Measurements from ENCODE around the gene FSTL5.

Gene FSTL5

DNA sequence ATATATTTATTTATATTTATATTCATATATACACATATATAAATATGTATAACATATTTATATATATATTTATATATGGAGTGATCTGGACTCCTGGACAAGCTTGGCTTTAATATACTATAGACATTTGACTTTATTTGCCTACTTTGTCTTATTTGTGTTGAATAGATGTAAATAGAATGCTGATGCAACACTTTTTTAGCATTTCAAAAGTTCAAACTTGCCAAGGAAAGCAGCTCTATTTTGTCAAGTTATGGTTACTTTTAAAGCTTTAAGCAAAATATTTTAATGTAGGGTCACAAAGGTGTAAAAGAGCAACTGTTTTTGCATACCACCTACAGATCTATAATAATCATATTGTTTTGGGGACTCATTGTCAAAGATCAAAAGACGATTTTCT is 61.1 kb downstream of the FSTL5 start:
- DNase-seq = no peak

DNA sequence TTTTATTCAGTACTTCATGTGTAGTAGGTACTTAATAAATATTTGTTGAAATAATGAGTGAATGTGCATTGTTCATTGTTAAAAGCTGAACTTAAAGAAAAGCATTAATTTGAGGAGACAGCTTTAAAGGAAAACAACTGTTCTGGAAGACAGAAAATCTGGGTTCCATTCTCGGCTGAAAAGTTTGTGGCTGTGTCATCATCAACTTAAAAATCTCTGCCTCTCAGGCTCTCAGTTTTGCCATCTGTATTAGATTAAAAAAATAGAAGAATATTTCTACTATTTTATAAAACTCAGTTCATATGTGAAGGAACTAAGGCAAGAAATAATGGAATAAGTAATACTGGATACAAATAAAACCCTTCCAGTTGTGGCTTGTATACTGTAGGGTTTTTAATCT is 62.5 kb downstream of the FSTL5 start:
- no peak for DNase-seq

DNA sequence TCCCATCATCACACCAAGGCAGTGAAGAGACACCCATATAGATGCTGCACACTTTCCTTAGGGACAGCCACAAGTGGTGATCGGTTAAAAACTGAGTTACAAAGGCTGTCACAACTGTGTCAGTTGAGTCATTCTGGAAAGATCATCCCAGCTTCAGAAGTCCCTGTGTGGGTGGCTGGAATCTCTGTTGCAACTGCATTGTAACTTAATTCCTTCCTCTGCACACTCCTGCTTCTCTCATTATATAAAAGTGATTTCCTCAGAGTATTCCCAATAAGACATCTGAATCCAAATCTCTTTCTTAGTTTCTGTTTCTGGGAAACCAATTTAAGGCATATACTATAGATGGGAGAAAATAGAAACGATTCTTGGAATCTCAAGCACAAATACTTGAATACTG is 88.1 kb downstream of the FSTL5 start:
- peak in 2 of 4 experiments; percentile 2 to 4 for DNase-seq

DNA sequence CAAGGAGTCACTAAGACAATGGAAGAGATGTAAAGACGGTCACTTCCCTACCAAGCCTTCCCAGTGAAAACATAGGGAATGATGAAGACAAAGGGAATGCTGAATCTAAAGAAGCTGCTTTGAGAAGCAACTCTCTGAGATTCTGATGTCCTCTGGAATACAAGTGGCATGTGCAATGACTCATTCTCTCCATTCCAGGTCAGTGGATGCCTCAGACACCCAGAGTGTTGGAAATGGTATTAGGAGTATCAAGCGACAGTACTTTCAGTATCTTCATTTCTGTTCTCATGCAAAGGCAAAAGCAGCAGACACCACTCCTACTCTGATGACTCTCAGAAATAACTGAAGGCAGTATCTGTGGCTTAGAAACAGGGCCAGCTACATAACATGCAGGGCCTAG is 102.6 kb downstream of the FSTL5 start:
- no peak for DNase-seq

DNA sequence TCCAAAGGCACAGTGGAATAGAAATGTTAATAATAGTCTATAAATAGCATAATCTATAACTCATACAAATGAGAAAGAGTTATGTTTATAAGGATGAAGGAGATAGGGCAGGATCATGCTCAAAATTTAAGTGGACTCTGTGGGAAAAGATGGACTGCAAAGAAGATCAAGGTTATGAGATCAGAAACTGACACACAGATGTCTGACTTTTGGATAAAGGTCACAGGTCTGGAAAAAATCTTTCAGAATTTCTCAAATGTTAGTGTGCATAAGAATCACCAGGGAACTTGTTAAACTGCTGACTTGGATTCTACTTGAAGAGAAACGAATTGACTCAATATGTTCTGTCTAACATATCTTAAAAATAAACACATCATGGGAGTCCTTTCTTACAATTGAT is 104.1 kb downstream of the FSTL5 start:
- DNase-seq = no peak

DNA sequence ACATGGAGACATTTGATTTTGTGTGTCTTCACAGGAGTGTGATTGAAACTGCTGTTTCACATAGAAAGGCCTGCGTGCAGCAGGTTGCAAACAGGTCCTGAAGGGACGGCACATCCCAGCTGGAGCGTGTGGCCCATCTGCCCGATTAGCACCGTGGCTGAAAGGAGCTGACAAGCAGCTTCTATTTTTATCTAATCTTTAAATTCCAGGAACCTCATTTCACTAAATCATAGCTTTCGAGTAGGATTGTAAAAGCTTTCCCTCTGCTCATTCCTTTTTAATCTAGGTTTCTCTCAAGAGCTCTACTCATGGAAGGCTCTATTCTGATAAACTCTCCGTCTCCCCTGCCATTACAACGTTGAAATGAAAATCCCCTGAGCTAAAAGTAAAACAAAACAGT is 106.8 kb downstream of the FSTL5 start:
- no peak for DNase-seq

DNA sequence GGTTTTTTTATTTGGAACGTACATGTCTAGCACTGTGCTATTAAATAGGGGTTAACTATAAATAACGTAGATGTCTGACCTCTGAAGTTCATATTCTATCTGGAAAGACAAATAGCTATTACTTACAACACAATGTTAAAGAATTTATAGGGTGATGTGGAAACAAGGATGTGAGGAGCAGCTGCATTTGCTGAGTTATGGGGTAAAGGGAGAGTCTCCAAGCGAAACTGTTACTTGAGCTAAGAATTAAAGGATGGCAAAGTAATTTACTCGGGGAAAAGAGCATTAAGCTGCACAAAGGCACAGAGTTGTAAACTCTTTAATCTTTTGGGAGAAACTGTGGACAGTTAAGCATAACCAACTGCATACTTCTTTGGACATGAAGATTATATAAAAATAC is 117.7 kb downstream of the FSTL5 start:
- no peak for DNase-seq

DNA sequence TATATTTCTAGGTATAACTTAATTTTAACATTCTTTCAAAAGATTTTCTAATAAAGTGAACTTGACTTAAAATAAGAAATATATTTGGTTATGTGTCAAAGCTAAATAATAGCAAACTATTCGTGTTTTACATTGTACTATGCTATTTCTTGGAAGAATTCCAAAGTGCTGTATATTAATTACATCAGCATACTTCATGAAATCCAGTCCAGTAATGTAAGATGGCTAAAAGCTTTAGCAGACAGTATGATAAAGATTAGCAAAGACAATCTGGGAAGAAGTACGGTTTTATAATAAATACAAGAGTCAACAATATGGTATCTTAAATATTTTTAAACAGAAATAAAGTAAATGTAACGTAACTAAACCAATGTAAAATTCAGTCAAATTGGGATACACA is 125.7 kb downstream of the FSTL5 start:
- DNase-seq = no peak

DNA sequence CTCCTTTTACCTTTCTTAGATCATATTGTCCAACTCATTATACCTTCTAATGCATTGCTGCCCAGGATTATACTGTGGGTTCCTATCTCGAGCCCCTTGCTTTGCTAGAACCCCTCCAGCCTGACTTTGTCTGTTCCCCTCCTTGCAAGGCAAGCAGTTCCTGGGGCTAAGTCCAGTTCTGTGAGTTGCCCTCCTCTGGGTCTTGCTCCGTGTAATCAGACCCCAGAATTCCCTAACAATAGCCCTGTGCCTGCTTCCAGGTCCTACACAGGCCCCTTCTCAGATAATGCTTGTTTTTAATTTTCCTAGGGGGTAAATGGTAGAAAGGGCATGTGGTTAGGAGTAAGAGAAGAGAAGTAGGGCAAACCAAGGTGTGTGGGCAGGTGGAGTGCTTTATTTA is 145.9 kb downstream of the FSTL5 start:
- no peak for DNase-seq

DNA sequence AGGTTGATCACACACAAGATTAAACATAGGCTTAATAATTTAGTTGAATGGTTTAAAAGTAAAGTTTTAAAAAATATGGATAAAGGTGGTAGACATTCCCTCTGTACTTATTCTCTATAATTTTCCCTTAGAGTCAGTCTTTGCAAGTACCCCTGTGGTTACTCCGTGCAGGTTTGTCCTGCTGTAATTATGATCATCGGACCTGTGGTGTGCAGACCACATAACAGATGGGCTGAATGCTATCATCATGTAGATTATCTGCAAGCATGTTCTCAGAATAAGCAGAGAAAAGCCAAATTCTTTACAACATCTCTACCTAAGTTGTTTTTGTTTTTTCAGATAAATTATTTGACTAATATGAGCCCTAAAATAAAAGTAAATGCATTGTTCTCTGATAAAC is 146.8 kb downstream of the FSTL5 start:
- no peak for DNase-seq

DNA sequence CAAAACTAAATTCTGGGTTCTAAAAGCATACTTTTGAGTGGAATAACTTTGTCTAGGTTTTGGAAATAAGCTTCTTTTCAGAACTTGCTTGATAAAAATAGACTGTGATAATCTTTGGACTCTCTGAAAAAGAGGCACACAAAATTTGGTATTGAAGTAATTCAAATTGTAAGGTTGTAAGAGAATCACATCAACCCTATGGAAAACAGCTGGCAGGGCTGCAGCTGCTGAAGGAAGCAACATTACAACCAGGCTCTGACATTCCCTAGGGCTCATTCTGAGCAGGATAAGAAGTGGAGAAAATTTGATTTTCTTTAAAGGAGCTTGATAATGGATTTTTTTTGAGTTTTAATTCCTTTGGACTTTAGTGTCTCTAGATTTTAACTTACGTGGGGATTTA is 147.6 kb downstream of the FSTL5 start:
- no peak for DNase-seq

DNA sequence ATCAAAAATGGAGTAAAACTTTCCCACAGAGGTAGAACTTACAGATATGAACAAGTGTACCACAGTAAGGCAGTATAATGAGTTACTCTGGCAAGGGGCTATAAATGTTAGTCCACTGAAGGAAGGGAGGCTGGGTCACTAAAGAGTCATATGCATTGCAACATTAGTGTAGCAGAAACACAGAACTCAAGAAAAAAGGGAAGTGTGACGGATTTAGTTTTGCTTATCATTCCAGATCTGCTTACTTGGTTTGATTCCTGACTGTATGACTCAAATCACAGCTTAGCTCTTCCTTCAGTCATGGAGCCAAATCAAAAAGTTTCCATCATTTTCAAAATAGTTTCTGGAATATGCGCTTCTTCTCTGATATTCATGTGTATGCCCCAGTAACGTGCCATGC is 148.7 kb downstream of the FSTL5 start:
- DNase-seq = peak; percentile 9 to 70 (median 37)

DNA sequence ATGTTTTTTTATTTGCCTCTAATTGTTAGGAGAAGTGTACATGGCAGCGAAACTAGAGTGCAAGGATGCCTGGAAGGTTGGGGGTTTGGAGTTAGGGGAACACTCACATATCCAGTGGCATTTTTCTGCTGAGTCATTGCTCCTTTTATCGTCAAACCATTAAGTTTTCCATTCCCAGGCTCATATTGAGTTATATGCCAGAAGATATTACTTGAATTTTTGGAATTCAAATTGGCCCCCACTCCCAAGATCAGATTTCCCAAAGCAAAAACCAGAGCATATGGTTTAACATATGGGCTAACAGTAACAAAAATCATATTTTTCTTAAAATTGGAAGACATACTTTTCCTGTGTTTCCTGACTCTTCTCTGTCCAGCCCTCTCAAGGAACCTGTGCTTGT is 152.7 kb downstream of the FSTL5 start:
- no peak for DNase-seq

DNA sequence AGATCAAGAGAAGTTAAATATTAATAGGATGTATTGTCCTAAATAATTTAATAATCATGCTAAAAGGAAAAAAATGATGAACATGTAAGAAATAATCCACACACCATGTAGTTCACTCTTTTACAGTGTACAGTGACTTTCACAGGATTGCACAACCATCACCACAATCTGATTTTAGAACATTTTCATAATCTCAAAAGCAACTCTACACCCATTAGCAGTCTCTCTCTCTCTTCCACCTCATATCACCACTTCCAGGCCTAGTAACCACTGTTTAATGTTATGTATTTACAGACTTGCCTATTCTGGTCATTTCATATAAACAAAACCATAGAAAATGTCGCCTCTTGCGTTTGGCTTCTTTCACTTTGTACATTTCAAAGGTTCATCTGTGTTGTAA is 153.4 kb downstream of the FSTL5 start:
- DNase-seq = no peak

DNA sequence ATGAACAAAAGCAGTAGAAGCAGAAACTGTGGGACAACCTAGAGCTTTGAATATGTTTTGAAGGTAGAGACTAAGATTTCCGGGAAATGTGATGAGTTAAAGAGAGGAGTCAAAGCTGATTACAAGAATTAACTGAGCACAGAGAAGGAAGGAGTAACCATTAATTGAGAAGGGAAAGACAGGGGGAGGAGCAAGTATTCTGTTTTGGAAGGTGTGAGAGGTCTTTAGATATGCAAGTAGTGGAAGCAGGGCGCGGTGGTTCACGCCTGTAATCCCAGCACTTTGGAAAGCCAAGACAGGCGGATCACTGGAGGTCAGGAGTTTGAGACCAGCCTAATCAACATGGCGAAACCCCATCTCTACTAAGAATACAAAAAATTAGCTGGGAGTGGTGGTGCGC is 171.5 kb downstream of the FSTL5 start:
- DNase-seq = no peak

DNA sequence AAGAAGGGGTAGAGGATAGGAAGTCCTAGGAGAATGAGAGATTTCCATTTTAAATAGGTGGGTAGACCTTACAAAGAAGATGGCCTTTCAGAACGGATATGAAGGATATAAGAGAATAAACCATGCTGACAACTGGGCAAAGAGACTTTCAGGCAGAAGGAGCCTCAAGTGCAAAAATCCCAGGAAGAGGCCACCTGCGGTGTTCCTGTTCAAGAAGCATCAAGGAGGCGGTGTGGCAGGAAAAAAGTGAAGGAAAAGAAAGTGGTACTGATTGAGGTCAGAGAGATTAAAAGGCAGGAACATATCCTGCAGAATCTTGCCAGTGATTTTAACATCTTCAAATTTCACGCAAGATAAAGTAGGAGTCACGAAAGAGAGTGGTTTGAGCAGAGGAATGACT is 172.0 kb downstream of the FSTL5 start:
- DNase-seq = no peak

DNA sequence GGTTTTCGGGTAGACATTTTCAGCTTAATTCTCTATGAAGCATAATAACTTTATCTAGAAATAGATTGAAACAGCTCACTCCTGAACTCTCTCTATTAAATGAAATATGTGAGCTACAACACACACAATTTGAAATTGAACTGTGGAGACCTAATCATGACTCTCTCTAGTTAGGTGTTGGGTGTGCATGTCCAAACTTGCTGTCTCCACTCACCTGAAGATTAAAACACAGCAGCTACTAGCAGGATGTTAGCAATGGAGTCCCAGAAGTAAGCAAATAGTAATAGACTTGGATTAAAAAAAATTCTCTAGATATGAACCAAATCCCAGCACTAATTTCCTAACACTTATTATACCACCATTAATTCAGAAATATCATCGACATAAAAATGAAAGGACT is 173.1 kb downstream of the FSTL5 start:
- DNase-seq = no peak

DNA sequence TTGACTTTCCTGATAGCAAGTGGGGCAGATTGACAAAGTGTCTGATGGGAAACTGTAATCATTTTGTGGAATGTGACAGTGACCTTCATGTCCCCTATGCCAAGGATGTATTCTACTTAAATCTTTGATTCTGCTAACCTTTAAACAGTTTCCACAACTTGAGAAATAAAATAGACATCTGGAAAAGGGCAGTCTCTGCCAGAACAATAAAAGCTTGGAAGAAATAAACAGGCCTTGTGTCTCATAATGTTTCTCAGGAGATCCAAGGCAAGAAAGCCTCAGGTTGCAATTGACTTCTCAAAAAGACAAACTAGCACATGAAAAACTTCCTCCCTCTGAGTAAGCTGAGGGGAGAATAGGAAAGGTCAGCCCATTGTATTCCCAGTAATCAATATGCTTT is 174.9 kb downstream of the FSTL5 start:
- DNase-seq = no peak

DNA sequence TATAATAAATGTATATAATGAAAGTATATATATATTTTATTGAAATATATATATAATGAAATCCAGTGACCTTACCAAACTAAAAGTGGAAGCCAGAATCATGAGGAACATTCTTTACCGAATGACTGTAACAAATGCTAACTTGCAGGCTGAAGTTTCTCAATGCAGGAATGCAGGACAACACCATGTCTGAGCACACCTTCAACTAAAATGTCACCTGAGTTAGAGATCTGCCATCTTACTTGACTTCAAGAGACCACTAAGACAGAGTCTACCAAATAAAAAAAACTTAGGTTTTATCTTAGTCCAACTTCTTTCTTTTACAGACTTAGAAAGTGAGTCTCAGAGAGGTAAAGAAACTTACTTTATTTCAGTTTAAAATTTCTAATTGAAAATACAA is 176.2 kb downstream of the FSTL5 start:
- DNase-seq = no peak

DNA sequence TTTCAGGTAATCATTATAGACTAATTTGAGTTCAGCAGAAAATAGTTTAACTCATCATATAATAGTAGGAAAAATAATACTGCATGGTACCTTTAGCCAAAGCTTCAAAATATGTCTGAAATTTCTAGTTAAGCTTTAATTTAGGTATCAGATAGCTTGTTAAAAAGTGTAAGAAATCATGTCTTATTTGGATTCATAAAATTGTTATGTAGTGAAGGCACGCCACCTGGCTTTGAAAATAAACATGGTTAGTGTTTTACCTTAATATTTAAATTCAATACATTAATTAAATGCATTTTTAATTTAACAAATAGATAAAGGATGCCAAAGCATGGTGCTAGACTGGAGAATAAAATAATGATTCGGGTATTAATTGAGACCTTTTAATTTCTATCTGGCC is 211.4 kb downstream of the FSTL5 start:
- DNase-seq = peak in 1 of 4 experiments; percentile 4

DNA sequence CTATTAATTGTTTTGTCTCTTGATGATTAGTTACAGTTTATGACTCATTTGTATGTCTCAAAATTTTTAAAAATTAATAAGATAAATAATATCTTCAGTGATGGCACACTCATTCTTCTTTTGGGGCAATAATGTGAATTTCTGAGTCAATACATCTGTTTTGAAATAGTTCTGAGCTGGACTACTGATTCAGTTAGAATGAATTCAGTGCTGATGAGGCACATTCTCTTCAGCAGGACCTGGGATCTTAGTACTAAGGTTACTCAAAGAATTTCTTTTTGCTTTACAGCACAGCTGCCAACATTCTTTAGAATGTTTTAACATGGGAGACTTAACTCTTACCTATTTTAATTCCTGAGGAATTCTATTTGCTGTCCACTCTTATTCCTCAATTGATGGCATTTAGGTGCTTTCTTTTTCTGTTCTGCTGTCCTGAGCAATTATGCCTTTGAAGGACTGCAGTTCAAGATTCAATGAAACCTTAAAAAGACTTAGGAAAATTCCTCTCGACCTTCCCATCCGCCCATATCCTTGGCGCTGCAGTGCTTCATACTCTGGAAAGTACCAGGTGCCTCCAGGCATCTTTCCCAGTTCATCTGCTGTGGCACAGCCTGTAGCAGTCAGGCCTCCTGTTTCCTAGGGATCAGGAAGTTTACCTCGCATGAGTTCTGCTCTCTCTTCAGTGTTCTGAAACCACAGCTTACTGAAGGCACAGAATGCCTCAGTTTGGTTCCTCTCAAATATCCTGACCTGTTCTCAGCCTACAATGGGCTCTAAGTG is 213.7 kb downstream of the FSTL5 start:
- DNase-seq = no peak

DNA sequence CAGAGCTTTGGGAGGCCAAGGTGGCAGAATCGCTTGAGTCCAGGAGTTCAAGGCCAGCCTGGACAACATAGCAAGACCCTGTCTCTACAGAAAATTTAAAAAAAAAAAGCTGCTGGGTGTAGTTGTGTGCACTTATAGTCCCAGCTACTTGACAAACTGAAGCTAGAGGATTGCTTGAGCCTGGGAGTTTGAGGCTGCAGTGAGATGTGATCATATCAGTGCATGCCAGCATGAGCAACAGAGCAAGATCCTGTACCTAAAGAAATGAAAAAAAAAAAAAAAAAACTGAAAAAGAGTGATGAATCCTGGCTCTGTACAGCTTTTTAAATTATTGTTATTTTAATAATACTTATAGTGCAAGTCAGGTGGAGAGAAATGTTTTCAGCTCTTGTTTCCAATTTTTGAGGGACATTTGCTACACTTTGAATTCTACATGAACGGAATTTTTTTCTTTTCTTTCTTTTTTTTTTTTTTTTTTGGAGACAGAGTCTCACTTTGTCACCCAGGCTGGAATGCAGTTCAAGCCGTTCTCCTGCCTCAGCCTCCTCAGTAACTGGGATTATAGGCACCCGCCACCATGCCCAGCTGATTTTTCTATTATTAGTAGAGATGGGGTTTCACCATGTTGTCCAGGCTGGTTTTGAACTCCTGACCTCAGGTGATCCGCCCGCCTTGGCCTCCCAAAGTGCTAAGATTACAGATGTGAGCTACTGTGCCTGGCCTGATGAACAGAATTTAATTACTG is 215.6 kb downstream of the FSTL5 start:
- no peak for DNase-seq

DNA sequence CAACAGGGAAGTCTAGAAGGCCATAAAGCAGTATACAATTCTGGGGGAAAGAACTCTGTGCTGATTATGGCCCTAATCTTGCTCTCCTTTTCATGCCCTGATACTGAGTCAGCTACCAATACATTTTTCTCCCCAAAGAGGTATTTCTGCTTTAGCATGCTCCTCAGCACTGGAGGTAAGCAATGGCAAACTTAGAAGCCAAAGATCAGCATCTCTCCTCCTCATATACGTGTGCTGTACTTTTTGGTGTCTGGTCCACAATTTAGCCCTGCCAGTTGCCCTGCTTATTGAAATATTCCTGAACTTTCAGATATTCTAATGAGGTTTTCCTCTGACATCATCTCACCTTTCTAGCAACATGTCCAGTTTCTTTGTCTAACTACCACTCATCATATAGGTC is 226.2 kb downstream of the FSTL5 start:
- no peak for DNase-seq

Measured in suppressor macrophage (primary cell).